ENCODE measurements around the gene HOXD8.

Gene HOXD8

GRCh38 chr2:176099728-176100546 is 29.6 kb upstream of the HOXD8 start, which contains the start of gene HOXD12:
Gene HOXD12 (plus strand): TSS chr2:176099795. CDS start chr2:176099802, 7 bp downstream.
- DNase-seq (ENCODE audit: low read depth): no peak
- TF ChIP-seq, protein P1, sequence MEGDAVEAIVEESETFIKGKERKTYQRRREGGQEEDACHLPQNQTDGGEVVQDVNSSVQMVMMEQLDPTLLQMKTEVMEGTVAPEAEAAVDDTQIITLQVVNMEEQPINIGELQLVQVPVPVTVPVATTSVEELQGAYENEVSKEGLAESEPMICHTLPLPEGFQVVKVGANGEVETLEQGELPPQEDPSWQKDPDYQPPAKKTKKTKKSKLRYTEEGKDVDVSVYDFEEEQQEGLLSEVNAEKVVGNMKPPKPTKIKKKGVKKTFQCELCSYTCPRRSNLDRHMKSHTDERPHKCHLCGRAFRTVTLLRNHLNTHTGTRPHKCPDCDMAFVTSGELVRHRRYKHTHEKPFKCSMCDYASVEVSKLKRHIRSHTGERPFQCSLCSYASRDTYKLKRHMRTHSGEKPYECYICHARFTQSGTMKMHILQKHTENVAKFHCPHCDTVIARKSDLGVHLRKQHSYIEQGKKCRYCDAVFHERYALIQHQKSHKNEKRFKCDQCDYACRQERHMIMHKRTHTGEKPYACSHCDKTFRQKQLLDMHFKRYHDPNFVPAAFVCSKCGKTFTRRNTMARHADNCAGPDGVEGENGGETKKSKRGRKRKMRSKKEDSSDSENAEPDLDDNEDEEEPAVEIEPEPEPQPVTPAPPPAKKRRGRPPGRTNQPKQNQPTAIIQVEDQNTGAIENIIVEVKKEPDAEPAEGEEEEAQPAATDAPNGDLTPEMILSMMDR (conservative IDR thresholded peaks at IDR 0.05; ENCODE audit: control insufficient read depth, insufficient read depth, low read depth, low read length): no peak
- H3K4me3 ChIP-seq (ENCODE audit: control insufficient read depth, low read depth, low read length): no peak within 1 kb of the TSS

GRCh38 chr2:176100547-176101140 is 28.9 kb upstream of the HOXD8 start:
- TF ChIP-seq, protein P1 (conservative IDR thresholded peaks at IDR 0.05; ENCODE audit: control insufficient read depth, insufficient read depth, low read depth, low read length): no peak
- no peak overlapping the region for H3K4me3 ChIP-seq (ENCODE audit: control insufficient read depth, low read depth, low read length)
- DNase-seq (ENCODE audit: low read depth): no peak

GRCh38 chr2:176101216-176101830 is 28.2 kb upstream of the HOXD8 start:
- H3K4me3 ChIP-seq (ENCODE audit: control insufficient read depth, low read depth, low read length): no peak overlapping the region
- DNase-seq (ENCODE audit: low read depth): no peak
- TF ChIP-seq, protein P1 (conservative IDR thresholded peaks at IDR 0.05; ENCODE audit: control insufficient read depth, insufficient read depth, low read depth, low read length): no peak

DNA sequence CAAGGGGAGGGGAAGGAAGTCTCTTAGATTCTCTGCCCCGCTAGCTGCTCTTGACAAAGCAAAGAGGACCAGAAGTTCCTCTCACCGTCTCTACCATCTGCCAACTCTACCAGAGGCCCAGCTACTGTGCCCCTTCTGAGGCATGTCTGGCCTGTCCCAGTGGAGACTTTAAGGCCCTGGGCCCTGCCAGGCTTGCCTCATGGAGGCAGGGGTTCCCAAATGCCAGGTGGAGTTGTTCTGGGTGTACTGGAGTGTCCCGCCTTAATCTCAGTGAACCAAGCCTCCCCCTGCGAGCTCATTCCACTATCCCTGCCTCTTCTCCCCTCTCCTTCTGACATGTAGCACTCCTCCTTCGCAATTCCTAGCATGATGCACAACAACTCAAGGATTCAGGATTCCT is 27.7 kb upstream of the HOXD8 start:
- no peak for DNase-seq (ENCODE audit: low read depth)
- H3K4me3 ChIP-seq (ENCODE audit: control insufficient read depth, low read depth, low read length): no peak overlapping the region
- TF ChIP-seq, protein P1 (conservative IDR thresholded peaks at IDR 0.05; ENCODE audit: control insufficient read depth, insufficient read depth, low read depth, low read length): no peak

- no peak overlapping the region for H3K4me3 ChIP-seq (ENCODE audit: control insufficient read depth, low read depth, low read length)
- no peak for DNase-seq (ENCODE audit: low read depth)
- TF ChIP-seq, protein P1 (conservative IDR thresholded peaks at IDR 0.05; ENCODE audit: control insufficient read depth, insufficient read depth, low read depth, low read length): no peak
Observed at GRCh38 chr2:176102309-176102866, 27.1 kb upstream of the HOXD8 start.

- no peak overlapping the region for H3K4me3 ChIP-seq (ENCODE audit: control insufficient read depth, low read depth, low read length)
- TF ChIP-seq, protein P1 (conservative IDR thresholded peaks at IDR 0.05; ENCODE audit: control insufficient read depth, insufficient read depth, low read depth, low read length): no peak
- DNase-seq (ENCODE audit: low read depth): no peak
Observed at GRCh38 chr2:176103194-176103593, 26.3 kb upstream of the HOXD8 start.

All from fibroblast of mammary gland (primary cell).